ENCODE data around the gene ADH7.
A peak's percentile ranks its signal among the peaks of the same experiment; 100 is the strongest.
"Not testable (repeated sequence)": the region's sequence is repeated elsewhere in the genome, so short reads cannot be mapped to it uniquely, and the experiment has no call there.

Gene ADH7

GRCh38 chr4:99383399-99383798 is 51.7 kb downstream of the ADH7 start:
- Histone ChIP-seq H3K56ac (ENCODE audit: low read length) (no peak overlapping the region), H3K27ac (ENCODE audit: low read depth, low read length) (no peak overlapping the region), H3K4ac (ENCODE audit: low read depth, low read length) (no peak overlapping the region), H4K5ac (ENCODE audit: low read length) (no peak overlapping the region), H3K9ac (ENCODE audit: low read length) (no peak overlapping the region), H3K4me1 (ENCODE audit: control insufficient read depth, low read depth, low read length) (no peaks in the 10 kb centered on the region), H2AK5ac (ENCODE audit: low read length) (no peak overlapping the region), H2BK5ac (ENCODE audit: low read length) (no peak overlapping the region), H3K4me3 (ENCODE audit: low read length) (no peak overlapping the region), H2BK15ac (replicated peaks; ENCODE audit: low read depth) (no peak overlapping the region), H4K8ac (ENCODE audit: low read depth, low read length) (no peak overlapping the region), H2BK120ac (ENCODE audit: low read depth, low read length) (no peak overlapping the region), H3K36me3 (ENCODE audit: control insufficient read depth, insufficient read depth, low read length) (no peaks in the 10 kb centered on the region), H3K79me2 (ENCODE audit: control insufficient read depth, insufficient read depth, low read length) (no peaks in the 10 kb centered on the region), H3K27me3 (ENCODE audit: insufficient read depth, low read length, poor library complexity) (no peaks in the 10 kb centered on the region), H3K18ac (ENCODE audit: low read length) (no peak overlapping the region), H3K23ac (ENCODE audit: low read length) (no peak overlapping the region), H3K79me1 (ENCODE audit: low read length) (no peaks in the 10 kb centered on the region), H3K4me2 (ENCODE audit: low read length) (no peak overlapping the region)
- DNase-seq: peak; percentile 70
- WGBS (ENCODE audit: extremely low coverage, insufficient coverage, low lambda C conversion rate): no CpG with 5 or more reads among the region's 3 CpGs

- Histone ChIP-seq H2BK15ac (replicated peaks; ENCODE audit: low read depth) (no peak overlapping the region), H3K4ac (ENCODE audit: low read depth, low read length) (no peak overlapping the region), H4K5ac (ENCODE audit: low read length) (no peak overlapping the region), H3K9ac (ENCODE audit: low read length) (no peak overlapping the region), H3K23ac (ENCODE audit: low read length) (no peak overlapping the region), H3K4me1 (ENCODE audit: control insufficient read depth, low read depth, low read length) (no peaks in the 10 kb centered on the region), H2AK5ac (ENCODE audit: low read length) (no peak overlapping the region), H4K8ac (ENCODE audit: low read depth, low read length) (no peak overlapping the region), H2BK120ac (ENCODE audit: low read depth, low read length) (no peak overlapping the region), H3K27ac (ENCODE audit: low read depth, low read length) (no peak overlapping the region), H3K4me2 (ENCODE audit: low read length) (no peak overlapping the region), H3K27me3 (ENCODE audit: insufficient read depth, low read length, poor library complexity) (no peaks in the 10 kb centered on the region), H3K4me3 (ENCODE audit: low read length) (no peak overlapping the region), H3K36me3 (ENCODE audit: control insufficient read depth, insufficient read depth, low read length) (no peaks in the 10 kb centered on the region), H3K18ac (ENCODE audit: low read length) (no peak overlapping the region), H3K56ac (ENCODE audit: low read length) (no peak overlapping the region), H3K79me1 (ENCODE audit: low read length) (no peaks in the 10 kb centered on the region), H2BK5ac (ENCODE audit: low read length) (no peak overlapping the region), H3K79me2 (ENCODE audit: control insufficient read depth, insufficient read depth, low read length) (no peaks in the 10 kb centered on the region)
- DNase-seq: no peak
- WGBS (ENCODE audit: extremely low coverage, insufficient coverage, low lambda C conversion rate): no CpG with 5 or more reads among the region's 1 CpG
Measured at GRCh38 chr4:99382745-99383360, 52.3 kb downstream of the ADH7 start.

DNA sequence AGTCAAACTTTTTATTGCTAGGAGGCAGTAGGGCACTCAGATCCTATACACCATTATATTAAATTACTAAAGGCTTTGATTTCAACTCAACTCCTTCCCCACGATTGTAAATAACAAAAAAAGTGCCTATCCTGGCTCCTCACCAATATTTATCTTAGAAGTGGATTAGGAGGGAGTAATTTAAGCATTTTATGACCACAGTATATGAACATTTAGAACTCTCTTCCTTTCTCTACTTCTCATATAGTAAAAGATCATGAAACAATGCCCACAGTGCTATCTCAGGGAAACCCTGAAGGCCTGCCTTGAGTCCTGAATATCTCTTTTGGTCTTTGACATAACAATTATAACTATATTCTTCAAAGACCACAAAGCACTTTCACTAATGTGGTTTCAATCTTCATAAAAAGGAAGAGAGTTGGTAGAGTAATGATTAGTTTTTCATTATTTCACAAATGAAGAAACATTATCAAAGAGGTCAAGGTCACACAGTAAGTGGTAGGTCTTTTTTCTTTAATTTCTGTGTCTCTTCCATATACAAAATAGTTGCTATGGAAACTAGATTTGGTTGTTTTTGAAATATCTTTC is 53.5 kb downstream of the ADH7 start:
- DNase-seq: no peak
- WGBS (ENCODE audit: extremely low coverage, insufficient coverage, low lambda C conversion rate): 100% methylated on average over 1 of the region's 1 CpG
- H4K8ac ChIP-seq (ENCODE audit: low read depth, low read length): no peak overlapping the region
- no peak overlapping the region for H3K18ac ChIP-seq (ENCODE audit: low read length)
- H3K4ac ChIP-seq (ENCODE audit: low read depth, low read length): no peak overlapping the region
- no peak overlapping the region for H2BK5ac ChIP-seq (ENCODE audit: low read length)
- H3K79me1 ChIP-seq (ENCODE audit: low read length): no peaks in the 10 kb centered on the region
- H3K23ac ChIP-seq (ENCODE audit: low read length): no peak overlapping the region
- no peaks in the 10 kb centered on the region for H3K27me3 ChIP-seq (ENCODE audit: insufficient read depth, low read length, poor library complexity)
- H2AK5ac ChIP-seq (ENCODE audit: low read length): no peak overlapping the region
- H3K27ac ChIP-seq (ENCODE audit: low read depth, low read length): no peak overlapping the region
- H3K4me3 ChIP-seq (ENCODE audit: low read length): no peak overlapping the region
- H4K5ac ChIP-seq (ENCODE audit: low read length): no peak overlapping the region
- H3K4me1 ChIP-seq (ENCODE audit: control insufficient read depth, low read depth, low read length): no peaks in the 10 kb centered on the region
- H3K79me2 ChIP-seq (ENCODE audit: control insufficient read depth, insufficient read depth, low read length): no peaks in the 10 kb centered on the region
- H3K9ac ChIP-seq (ENCODE audit: low read length): no peak overlapping the region
- no peak overlapping the region for H3K56ac ChIP-seq (ENCODE audit: low read length)
- H3K36me3 ChIP-seq (ENCODE audit: control insufficient read depth, insufficient read depth, low read length): no peaks in the 10 kb centered on the region
- H2BK15ac ChIP-seq (replicated peaks; ENCODE audit: low read depth): no peak overlapping the region
- no peak overlapping the region for H2BK120ac ChIP-seq (ENCODE audit: low read depth, low read length)
- no peak overlapping the region for H3K4me2 ChIP-seq (ENCODE audit: low read length)

DNA sequence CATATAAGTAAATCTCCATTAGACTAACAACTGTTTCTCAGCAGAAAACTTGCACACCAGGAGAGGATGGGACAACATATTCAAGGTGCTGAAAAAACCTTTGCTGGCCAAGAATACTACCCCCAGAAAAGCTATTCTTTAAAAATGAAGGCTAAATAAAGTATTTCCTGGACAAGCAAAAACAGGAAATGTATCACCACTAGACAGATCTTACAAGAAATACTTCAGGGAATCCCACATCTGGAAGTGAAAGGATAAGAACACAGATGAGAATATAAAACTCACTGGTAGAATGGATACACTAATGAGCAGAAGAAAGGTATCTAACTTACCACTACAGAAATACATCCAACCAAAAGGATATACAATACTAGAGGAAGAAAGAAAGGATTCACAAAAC is 55.6 kb downstream of the ADH7 start:
- no peaks in the 10 kb centered on the region for H3K27me3 ChIP-seq (ENCODE audit: insufficient read depth, low read length, poor library complexity)
- no peak overlapping the region for H3K4me3 ChIP-seq (ENCODE audit: low read length)
- no peak overlapping the region for H3K4me2 ChIP-seq (ENCODE audit: low read length)
- H3K36me3 ChIP-seq (ENCODE audit: control insufficient read depth, insufficient read depth, low read length): no peaks in the 10 kb centered on the region
- H3K4ac ChIP-seq (ENCODE audit: low read depth, low read length): no peak overlapping the region
- H3K18ac ChIP-seq (ENCODE audit: low read length): no peak overlapping the region
- no peak overlapping the region for H2BK120ac ChIP-seq (ENCODE audit: low read depth, low read length)
- H3K4me1 ChIP-seq (ENCODE audit: control insufficient read depth, low read depth, low read length): no peaks in the 10 kb centered on the region
- H3K27ac ChIP-seq (ENCODE audit: low read depth, low read length): no peak overlapping the region
- no peak overlapping the region for H2BK15ac ChIP-seq (replicated peaks; ENCODE audit: low read depth)
- H2BK5ac ChIP-seq (ENCODE audit: low read length): no peak overlapping the region
- H3K9ac ChIP-seq (ENCODE audit: low read length): no peak overlapping the region
- no peak overlapping the region for H2AK5ac ChIP-seq (ENCODE audit: low read length)
- no peak for DNase-seq
- no peak overlapping the region for H3K23ac ChIP-seq (ENCODE audit: low read length)
- H3K56ac ChIP-seq (ENCODE audit: low read length): no peak overlapping the region
- H4K5ac ChIP-seq (ENCODE audit: low read length): no peak overlapping the region
- H4K8ac ChIP-seq (ENCODE audit: low read depth, low read length): no peak overlapping the region
- no peaks in the 10 kb centered on the region for H3K79me2 ChIP-seq (ENCODE audit: control insufficient read depth, insufficient read depth, low read length)
- H3K79me1 ChIP-seq (ENCODE audit: low read length): no peaks in the 10 kb centered on the region

DNA sequence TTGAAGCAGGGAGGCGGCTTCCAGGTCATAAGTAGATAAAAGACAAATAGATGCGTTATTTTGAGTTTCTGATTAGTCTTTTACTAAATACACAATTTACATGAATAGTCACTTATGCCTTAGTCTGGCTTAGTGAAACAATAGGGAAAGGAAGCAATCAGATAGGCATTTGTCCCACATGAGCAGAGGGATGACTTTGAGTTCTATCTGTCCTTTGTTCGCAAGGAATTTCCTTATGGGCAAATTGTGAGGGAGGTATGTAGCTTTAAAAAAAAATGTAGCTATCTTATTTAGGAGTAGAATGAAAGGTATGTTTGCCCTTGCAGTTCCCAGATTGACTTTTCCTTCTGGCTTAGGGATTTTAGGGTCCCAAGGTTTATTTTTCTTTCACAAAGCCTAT is 56.3 kb downstream of the ADH7 start:
- WGBS (ENCODE audit: extremely low coverage, insufficient coverage, low lambda C conversion rate): no CpG with 5 or more reads among the region's 3 CpGs
- Histone ChIP-seq H2BK15ac (replicated peaks; ENCODE audit: low read depth) (no peak overlapping the region), H3K4ac (ENCODE audit: low read depth, low read length) (no peak overlapping the region), H3K79me1 (ENCODE audit: low read length) (no peaks in the 10 kb centered on the region), H3K27me3 (ENCODE audit: insufficient read depth, low read length, poor library complexity) (no peaks in the 10 kb centered on the region), H3K27ac (ENCODE audit: low read depth, low read length) (no peak overlapping the region), H4K5ac (ENCODE audit: low read length) (no peak overlapping the region), H4K8ac (ENCODE audit: low read depth, low read length) (no peak overlapping the region), H2BK5ac (ENCODE audit: low read length) (no peak overlapping the region), H3K9ac (ENCODE audit: low read length) (no peak overlapping the region), H3K23ac (ENCODE audit: low read length) (no peak overlapping the region), H3K4me1 (ENCODE audit: control insufficient read depth, low read depth, low read length) (no peaks in the 10 kb centered on the region), H3K56ac (ENCODE audit: low read length) (no peak overlapping the region), H3K4me3 (ENCODE audit: low read length) (no peak overlapping the region), H3K18ac (ENCODE audit: low read length) (no peak overlapping the region), H3K79me2 (ENCODE audit: control insufficient read depth, insufficient read depth, low read length) (no peaks in the 10 kb centered on the region), H2AK5ac (ENCODE audit: low read length) (no peak overlapping the region), H3K4me2 (ENCODE audit: low read length) (no peak overlapping the region), H2BK120ac (ENCODE audit: low read depth, low read length) (no peak overlapping the region), H3K36me3 (ENCODE audit: control insufficient read depth, insufficient read depth, low read length) (no peaks in the 10 kb centered on the region)
- peak; percentile 71 for DNase-seq

- not testable (repeated sequence) for H2AK5ac ChIP-seq (ENCODE audit: low read length); H2BK120ac ChIP-seq (ENCODE audit: low read depth, low read length); H3K9ac ChIP-seq (ENCODE audit: low read length); H4K8ac ChIP-seq (ENCODE audit: low read depth, low read length); H3K79me2 ChIP-seq (ENCODE audit: control insufficient read depth, insufficient read depth, low read length); H3K4me2 ChIP-seq (ENCODE audit: low read length); H3K4me3 ChIP-seq (ENCODE audit: low read length); H3K27ac ChIP-seq (ENCODE audit: low read depth, low read length); H3K4me1 ChIP-seq (ENCODE audit: control insufficient read depth, low read depth, low read length); H3K4ac ChIP-seq (ENCODE audit: low read depth, low read length); H2BK5ac ChIP-seq (ENCODE audit: low read length); H3K27me3 ChIP-seq (ENCODE audit: insufficient read depth, low read length, poor library complexity); H3K56ac ChIP-seq (ENCODE audit: low read length); H2BK15ac ChIP-seq (replicated peaks; ENCODE audit: low read depth); H3K18ac ChIP-seq (ENCODE audit: low read length); H3K36me3 ChIP-seq (ENCODE audit: control insufficient read depth, insufficient read depth, low read length); H3K79me1 ChIP-seq (ENCODE audit: low read length); H4K5ac ChIP-seq (ENCODE audit: low read length); H3K23ac ChIP-seq (ENCODE audit: low read length)
- DNase-seq: peak; percentile 54
- no CpG with 5 or more reads among the region's 6 CpGs for WGBS (ENCODE audit: extremely low coverage, insufficient coverage, low lambda C conversion rate)
Measured at GRCh38 chr4:99377341-99377740, 57.8 kb downstream of the ADH7 start.

Measured in mesendoderm (in vitro differentiated cells).